Activated CD4-positive, alpha-beta T cell treated with anti-CD3 and anti-CD28 coated beads for 4 hours (primary cell): Measurements from ENCODE around the gene IQCK.
"Not testable (repeated sequence)": the region's sequence is repeated elsewhere in the genome, so short reads cannot be mapped to it uniquely, and the experiment has no call there.

Source experiments
- DNase-seq, 2 donors: peaks; one replicate each; pipeline ENCODE4 v3.0.0-alpha.2; 2020

Gene IQCK

DNA sequence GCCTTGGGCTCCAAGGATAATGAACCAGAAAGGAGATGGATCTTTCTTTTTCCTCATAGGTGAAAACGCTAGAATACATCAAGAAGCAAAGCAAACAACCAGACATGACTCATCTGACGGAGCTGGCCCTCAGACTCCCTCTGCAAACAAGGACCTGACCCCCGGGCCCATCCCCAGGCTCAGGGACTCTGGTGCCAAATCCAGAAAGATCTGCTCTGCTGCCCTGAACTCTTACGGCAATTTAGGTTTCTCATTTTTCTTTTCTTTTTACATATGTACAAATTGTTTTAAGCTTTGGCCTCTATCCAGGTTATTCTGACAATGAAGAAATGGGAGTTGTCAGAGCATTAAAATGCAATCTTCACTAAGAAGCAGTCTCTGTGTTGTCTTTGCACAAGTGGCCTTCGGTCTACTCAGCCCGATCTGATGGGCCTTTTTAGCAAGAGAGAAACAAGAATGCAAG lies 17.7 kb upstream of the IQCK start:
- no peak for DNase-seq

GRCh38 chr16:19701091-19701490 lies 17.0 kb upstream of the IQCK start:
- DNase-seq = no peak

GRCh38 chr16:19703172-19703889 lies 14.7 kb upstream of the IQCK start:
- no peak for DNase-seq

- no peak for DNase-seq
Observed at GRCh38 chr16:19704321-19705145, 13.5 kb upstream of the IQCK start.

DNA sequence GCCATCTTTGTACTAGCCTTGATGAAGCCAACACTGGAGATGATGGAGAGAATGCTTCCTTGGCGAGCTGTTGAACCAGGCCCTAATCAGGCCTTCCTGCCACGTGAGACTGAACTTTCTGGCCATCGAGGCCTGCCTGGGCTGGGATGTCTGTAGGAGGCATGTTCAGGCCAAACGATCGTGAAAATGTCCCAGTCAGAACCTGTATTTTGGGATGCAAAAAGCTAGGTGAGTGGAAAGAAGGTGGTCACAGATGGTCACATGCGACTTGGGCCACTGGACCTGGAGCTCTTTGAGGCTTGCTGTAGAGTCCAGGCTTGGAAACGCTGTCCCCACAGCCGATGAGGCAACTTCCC lies 12.9 kb upstream of the IQCK start:
- no peak for DNase-seq

DNA sequence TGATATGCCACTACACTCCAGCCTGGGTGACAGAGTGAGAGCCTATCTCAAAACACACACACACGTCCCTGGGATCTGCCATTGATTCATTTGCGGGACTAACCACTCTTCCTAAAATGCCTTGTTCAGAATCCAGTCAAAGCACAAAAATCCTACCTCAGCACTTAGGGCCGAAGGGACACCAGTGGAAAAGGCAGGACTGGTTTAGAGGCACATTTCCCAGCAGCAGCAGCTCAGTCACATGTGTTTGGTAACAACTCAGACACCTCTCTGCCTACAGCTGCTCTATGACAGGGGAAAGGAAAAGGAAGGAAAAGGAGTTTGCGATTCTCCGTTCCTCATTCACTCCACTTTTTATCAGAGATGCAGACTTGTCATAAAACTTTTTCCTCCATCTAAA lies 12.2 kb upstream of the IQCK start:
- no peak for DNase-seq

DNA sequence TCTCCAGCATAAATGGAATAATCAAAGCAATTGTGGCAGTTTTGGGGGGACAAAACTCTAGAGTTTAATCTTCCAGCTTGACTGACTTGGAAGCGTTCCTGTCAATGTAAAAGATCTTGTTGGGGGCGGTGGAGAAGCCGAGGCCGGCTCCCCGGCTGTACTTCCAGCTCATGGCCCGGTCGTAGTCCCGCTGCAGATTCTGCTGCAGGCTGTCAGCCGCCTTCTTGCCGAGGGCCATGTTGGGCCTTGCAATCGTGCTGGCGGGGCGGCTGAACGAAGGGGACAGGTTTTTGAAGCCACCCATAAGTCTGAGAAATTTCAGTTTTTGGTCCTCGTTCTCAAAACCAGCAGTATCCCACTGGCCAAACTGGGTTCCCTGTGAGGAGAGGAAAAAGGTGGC lies 11.2 kb upstream of the IQCK start:
- DNase-seq = no peak

DNA sequence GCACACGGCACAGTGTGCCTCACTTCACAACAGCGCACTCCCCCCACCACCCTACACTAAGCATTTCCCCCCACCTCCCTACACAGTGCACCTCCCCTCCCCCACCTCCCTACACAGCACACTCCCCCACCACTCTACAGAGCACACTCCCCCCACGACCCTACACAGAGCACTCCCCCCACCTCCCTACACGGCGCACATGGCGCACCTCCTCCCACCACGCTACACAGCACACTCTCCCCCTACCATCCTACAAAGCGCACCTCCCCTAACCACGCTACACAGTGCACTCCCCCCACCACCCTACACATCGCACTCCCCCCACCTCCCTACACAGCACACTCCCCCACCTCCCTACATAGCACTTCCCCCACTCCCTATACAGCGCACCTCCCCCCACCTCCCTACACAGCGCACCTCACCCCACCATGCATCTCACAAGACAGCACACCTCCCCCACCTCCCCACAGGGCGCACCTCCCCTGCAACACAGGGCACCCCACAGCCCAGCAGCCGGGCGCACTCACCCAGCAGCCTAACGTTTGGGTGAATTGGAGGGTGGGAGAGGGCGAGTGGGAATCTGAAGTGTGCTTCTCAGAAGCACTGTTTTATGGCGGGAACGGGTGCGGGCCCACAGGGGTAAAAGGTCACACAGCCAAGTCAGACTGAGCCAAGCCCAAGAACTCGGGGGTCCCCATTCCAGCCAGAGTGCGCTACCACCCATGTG lies 10.3 kb upstream of the IQCK start:
- no peak for DNase-seq

DNA sequence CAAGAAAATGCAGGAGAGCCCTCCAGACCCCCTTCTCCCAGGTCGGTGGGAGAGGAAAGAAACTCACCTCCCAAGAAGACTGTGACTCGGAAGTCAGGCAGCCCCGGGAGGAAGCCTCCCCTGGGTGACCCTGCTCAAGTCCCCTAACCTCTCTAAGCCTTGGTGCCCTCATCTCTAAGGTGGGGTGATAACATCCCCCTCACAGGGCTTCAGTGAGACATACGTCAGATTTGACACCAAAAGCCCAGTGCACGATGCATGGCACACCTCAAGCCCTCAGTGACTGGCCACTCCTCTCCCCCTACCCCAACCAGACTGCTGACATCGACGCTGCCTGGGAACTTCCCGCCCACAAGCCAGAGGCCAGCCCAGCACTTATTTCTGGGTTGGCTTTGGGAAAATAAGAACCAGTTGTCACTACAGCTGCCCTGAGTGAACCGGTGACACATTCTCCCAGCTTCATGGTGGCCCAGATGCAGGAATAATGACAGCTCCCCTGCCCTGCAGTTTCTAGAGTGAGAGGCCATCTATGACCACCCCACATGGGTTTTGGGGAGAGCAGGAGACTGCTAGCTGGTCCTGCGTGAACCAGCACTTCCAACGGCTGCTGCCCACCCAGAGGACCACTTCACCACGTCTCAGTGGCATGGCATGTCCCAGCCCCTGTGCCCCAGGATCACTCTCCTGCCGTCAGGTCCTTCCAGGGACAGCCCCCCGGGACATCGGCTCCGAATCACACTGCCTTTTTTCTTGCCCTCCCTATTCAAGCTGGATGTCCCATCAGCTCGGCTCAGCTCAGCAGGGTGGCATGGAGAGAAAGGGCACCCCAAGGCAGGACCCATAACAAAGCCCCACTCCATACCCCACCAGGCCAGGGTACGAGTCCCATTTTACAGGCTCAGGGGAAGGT lies 9.5 kb upstream of the IQCK start:
- no peak for DNase-seq

DNA sequence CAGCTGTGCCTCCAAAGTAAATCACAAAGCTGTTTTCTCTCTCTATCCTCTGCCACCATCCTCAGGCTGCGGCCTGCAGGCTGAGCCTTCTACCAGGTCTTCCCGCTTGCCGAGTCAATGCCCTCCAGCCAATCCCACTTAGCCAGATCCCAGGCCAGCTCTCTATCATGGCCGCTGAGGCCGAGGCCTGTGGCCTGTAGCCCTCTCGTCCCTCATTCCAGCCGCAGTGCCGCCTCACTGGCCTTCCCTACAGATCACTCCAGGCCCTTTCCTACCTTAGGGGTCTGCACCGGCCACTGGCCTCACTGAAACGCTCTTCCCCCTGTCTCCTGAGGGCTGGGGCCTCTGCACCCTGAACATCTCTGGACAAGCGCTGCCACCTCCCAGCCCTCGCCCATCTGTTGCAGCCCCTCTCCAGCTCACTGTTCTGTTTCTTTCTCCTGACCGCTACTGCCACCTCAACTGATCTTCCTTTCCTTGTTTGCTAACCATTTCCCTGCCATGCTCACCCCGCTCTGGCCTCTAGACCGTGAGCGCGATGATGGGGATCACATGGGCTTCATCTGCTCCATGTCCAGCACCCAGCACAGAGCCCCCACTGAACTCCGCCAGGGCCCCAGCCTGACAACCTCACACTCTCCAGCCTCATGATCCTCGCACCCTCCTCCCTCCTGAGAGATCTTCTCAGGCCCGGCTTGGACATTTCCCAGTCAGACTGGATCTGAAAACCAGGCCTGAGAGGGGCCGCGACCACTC lies 8.5 kb upstream of the IQCK start:
- no peak for DNase-seq

- no peak for DNase-seq
Observed at GRCh38 chr16:19710191-19710908, 7.7 kb upstream of the IQCK start.

DNA sequence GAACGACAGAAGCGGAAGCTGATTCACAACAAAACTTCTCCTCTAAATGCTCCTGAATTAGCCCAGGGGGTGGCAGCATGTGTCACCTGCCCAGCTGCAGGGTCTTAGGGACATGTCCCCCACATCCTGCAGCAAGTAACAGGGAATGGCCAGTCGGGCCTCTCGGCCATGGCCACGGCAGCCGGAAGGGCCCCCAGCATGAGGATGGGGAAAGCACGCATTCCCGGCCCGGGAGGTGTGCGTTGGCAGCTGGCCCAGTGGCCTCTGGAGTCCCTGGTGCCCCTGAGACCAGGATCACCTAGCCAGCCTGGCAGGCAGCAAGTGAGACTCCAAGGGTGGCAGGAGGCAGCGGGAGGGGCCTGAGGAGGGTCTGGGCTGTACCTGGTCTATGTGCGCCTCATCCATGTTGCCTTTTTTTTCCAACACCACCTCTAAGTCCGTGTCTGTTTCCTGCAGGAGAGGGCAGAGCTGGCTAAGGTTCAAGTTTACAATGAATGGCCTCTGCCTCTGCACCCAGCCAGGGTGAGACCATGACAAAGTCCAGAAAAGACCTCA lies 7.0 kb upstream of the IQCK start:
- DNase-seq = no peak

DNA sequence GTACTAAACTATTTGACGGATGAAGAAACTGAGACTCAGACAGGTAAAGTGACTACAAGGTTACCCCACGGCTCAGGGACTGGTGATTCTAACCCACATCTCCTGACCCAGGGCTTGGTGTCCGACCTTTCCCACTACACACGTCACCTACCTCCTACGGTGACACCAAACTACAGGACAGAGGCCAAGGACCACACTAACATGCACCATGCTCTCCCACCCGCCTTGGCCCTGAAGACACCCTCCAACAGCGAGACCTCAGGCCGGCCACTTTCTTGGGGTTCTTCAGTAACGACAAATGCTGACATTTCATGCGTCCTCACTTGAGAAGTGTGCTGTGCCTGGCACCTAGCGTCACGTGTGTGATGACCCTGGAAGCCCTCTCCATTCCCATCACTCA lies 6.4 kb upstream of the IQCK start:
- DNase-seq = no peak

DNA sequence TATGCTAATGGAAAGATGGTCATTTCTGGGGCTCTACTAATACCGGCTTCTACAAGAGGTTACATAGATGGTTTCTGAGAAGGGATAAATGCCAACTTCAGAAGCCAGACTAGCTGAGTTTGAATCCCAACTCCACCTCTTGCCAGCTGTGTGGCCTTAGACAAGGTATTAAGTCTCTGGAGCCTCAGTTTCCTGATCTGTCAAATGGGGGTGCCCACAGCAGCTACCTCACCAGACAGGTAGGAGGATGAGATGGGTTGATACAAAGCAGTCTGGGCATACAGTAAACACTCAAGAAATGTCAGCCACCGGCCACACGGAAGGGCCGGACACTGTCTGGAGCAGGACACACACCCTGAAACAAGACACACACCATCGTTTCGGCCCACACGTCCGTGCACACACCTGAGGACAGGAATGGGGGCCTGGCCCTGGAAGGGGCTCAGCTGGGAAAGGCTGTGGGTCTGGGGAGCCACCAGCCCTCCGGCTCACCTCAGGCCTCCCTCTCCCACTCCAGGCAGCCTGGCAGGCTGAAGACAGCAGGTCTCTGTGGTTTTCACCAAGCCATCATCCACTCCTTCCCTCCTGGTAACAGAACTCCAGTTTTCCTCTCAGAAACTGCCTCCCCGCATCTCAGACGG lies 5.5 kb upstream of the IQCK start:
- no peak for DNase-seq

DNA sequence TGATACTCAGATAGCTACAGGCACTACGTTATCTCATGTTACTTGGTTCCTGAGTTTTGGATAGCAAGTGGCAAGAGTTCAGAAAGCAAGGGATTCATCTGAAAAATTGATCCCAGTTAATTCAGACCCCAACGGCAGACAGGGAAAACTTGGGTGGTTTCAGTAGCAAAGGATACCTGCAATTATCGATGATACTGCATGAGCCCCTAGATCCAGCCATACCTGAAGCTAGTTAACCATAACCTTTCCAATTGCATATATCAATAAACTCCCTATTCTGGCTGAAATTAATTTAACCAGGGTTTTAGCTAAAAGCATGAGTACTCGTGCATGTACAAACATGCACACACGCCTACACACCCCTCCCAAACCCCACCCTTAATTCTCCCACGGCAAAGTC lies 4.4 kb upstream of the IQCK start:
- no peak for DNase-seq

DNA sequence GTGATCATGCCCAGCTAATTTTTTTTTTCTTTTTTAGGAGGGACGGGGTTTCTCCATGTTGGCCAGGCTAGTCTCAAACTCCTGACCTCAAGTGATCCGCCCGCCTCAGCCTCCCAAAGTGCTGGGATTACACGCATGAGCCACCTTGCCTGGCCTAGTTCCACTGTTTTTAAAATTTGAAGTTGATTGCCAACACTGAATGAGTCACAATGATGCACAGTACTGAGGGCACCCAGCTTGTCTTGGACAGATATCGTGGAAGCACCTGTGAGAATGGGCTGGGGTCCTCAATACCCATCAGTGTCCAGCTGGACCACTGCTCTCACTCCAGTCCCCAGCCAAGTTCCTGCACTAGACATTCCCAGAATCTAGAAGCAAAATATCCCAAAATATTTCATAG lies 2.5 kb upstream of the IQCK start:
- DNase-seq = no peak

DNA sequence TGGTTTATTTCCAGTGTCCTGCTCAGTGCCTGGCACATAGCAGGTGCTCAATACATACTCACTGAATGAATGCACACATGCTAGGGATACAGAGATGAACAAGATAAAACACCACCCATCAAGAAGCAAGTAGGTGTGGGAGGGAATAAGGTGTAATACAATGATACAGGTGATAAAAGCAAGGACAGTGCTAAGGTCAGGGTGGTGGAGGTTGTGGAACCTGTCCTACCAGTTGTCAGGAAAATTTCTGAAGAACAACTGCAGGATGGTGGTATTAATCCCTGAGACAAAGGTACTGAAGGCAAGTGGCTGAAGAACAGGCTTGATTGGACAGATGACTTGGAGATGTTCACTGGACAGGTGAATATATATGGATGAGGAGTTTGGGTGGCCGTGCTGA lies 1.9 kb upstream of the IQCK start:
- DNase-seq = no peak

DNA sequence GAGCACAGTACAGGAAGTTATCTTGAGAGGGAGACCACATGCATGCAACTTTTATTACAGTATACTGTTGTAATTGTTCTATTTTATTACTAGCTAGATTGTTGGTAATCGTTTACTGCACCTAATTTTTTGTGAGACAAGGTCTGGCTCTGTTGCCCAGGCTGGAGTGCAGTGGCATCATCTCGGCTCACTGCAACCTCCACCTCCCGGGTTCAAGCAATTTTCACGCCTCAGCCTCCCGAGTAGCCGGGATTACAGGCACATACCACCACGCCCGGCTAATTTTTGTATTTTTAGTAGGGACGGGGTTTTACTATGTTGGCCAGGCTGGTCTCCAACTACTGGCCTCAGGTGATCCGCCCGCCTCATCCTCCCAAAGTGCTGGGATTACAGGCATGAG lies 1.3 kb upstream of the IQCK start:
- DNase-seq = not testable (repeated sequence)

DNA sequence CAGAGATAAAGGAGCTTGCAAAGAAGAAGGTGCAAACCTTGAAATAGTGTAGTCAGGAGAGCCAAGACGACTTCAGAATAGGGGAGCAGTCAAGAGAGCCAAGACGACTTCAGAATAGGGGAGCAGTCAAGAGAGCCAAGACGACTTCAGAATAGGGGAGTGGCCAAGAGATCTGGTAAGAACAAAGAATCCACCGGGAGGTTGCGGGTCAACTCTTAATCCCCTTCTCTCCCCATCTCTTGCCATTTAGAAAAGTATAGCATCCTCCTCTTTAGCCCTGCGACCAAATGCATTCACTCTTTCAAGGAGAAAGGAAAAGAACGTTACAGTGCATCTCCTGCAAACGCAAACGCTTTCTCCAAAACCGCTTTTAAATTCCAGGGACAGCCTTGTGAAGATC lies 757 bp upstream of the IQCK start:
- no peak for DNase-seq

DNA sequence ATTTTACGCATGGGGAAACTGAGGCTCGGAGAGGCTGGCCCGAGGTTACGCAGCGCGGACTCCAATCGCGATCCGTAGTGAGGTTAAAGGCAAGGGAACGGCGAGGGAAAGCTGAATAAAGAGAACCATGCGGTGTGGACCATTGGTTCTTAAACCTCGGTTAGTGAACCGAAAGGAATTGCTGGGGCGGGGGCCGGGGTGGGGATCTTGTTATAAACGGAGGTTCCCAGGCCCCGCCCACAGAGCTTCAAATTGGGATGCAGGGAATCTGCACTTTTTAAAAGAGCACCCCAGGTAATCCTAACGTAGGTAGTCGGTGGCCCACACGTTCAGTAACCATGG lies 524 bp downstream of the IQCK start:
- no peak for DNase-seq
